Peyer's patch (tissue), 4 donors: Measurements from ENCODE around the gene EFNA5. TPM values are rescaled to one million over a fixed set of nuclear protein-coding genes. Genes with fewer than 3 reads are reported as not detected.

Experiments used
- DNase-seq, 3 donors: peaks; one replicate each; pipeline ENCODE4 v3.0.0-alpha.2; 2017 to 2019
- H3K27ac ChIP-seq, 4 donors: fragments of 200-600 bp; sonication (generic); one replicate each; pipeline ENCODE4 v1.5.1; 2016 to 2019
- H3K27me3 ChIP-seq, 2 donors: fragments of 200-600 bp; sonication (generic); one replicate each; pipeline ENCODE4 v1.5.1; 2019
- H3K36me3 ChIP-seq, 3 donors: fragments of 200-600 bp; sonication (generic); one replicate each; pipeline ENCODE4 v1.5.1; 2016 to 2019
- H3K4me1 ChIP-seq, 4 donors: fragments of 200-600 bp; sonication (generic); one replicate each; pipeline ENCODE4 v1.5.1; 2016 to 2019
- H3K4me3 ChIP-seq, 4 donors: fragments of 200-600 bp; sonication (generic); 1 replicate in 3 of 4; 2 replicates in 1 of 4; pipeline ENCODE4 v1.5.1; 2016 to 2019; ENCODE audit warnings: mild to moderate bottlenecking in 1 of 4
- H3K9me3 ChIP-seq, 4 donors: fragments of 200-600 bp; sonication (generic); one replicate each; pipeline ENCODE4 v1.5.1; 2016 to 2019; ENCODE audit warnings: mild to moderate bottlenecking in 1 of 4
- POLR2A ChIP-seq, 2 donors: fragments of 450-650 bp; IDR thresholded peaks; one replicate each; pipeline ENCODE4 v1.5.1; 2017; ENCODE audit warnings: antibody characterized with exemption in 2 of 2, mild to moderate bottlenecking in 2 of 2, moderate library complexity in 2 of 2
- total RNA-seq, 4 donors: library from RNA; depleted of rRNA; stranded (reverse); fragments of >200 nt; gene quantifications; one replicate each; pipeline ENCODE4 v1.1.0, GENCODE V29; 2016
- TF ChIP-seq, protein P1 (sequence below), 6 experiments: fragments of 450-650 bp in 4 of 6; fragments of 200-600 bp in 2 of 6; sonication (generic) in 1 of 6; IDR thresholded peaks; one replicate each; pipeline ENCODE4 v1.5.1; 2017 to 2019; ENCODE audit warnings: antibody characterized with exemption in 6 of 6, mild to moderate bottlenecking in 3 of 6, moderate library complexity in 1 of 6

Gene EFNA5
- total RNA-seq, 4 donors from 2014 or later, result 1.1 to 27.5 (median 1.1) TPM; not detected in 1

DNA sequence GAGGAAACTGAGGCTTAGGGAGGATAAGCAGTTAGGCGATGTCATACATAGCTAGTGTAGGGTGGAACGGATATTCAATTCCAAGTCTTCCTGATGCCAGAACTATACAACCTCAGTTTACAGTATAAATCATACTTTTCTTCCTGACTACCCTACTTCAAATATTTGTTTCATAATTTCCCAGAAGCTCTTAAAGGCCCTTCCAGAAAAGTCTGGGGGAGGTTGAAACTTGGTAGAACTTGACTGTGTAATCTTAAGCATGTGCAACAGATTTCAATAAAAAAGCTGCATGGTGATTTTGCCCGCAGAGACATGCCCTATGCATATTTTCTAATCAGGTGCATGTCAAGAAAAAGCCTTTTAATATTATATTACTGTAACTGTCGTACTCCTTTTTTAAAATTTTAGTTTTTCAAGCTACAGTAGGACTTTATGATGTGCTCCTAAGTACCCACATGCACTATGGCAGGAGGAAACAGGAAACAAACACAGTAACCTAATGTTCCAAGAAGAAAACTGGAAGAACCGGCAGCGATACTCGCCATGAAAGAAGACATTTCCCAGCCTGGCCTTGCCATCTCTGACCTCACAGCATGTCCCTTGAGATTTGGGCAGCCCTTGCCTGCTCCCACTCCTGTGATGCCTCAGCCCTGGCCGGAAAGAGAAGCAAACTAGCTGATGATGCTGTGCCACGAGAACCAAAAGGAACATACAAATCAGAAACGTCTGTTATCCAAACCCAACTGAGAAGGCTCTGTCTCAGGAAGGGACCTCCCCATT lies 266.0 kb downstream of the EFNA5 start:
- no peak for DNase-seq
- Histone ChIP-seq H3K4me1 (no peaks in the 10 kb centered on the region), H3K27me3 (no peaks in the 10 kb centered on the region), H3K9me3 (no peaks in the 10 kb centered on the region), H3K4me3 (no peak overlapping the region), H3K36me3 (no peaks in the 10 kb centered on the region), H3K27ac (no peak overlapping the region)
- no peak for TF ChIP-seq POLR2A (IDR thresholded peaks at IDR 0.05)
- TF ChIP-seq, protein P1, sequence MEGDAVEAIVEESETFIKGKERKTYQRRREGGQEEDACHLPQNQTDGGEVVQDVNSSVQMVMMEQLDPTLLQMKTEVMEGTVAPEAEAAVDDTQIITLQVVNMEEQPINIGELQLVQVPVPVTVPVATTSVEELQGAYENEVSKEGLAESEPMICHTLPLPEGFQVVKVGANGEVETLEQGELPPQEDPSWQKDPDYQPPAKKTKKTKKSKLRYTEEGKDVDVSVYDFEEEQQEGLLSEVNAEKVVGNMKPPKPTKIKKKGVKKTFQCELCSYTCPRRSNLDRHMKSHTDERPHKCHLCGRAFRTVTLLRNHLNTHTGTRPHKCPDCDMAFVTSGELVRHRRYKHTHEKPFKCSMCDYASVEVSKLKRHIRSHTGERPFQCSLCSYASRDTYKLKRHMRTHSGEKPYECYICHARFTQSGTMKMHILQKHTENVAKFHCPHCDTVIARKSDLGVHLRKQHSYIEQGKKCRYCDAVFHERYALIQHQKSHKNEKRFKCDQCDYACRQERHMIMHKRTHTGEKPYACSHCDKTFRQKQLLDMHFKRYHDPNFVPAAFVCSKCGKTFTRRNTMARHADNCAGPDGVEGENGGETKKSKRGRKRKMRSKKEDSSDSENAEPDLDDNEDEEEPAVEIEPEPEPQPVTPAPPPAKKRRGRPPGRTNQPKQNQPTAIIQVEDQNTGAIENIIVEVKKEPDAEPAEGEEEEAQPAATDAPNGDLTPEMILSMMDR (IDR thresholded peaks at IDR 0.05), result no peak

DNA sequence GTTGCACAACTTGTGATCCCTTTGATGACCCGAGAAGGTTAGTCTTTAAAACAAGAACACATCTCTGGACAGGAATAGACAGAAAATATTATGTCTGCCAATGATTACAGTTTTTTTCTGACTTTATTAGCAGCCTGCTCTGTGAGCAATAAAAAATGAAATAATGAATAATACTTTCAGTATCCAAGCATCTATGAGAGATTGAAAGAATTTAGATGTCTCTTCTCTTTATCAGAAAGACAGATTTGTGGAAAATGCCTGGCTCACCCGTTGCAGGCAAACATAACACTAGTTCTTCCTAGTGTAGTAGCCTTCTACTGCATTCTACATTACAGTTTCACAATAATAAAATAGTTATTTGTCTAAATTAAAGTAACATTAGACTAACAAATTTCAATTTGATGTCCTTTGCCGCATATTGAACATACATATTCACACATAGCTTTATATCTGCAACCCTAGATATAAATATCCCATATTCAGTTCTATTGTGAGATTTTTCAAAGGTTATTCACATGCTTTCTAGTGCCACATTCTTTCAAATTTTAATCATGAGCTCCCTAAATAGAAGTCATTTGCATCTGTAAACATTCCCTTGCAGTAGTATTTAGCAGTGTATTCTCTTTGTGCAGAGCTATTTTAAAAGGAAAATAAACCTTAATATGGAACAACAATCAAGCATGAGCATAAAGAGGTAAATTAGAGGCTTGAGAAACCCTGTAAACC lies 267.3 kb downstream of the EFNA5 start:
- H3K9me3 ChIP-seq, result no peaks in the 10 kb centered on the region
- DNase-seq, result no peak
- no peaks in the 10 kb centered on the region for H3K27me3 ChIP-seq
- H3K36me3 ChIP-seq, result no peaks in the 10 kb centered on the region
- H3K4me3 ChIP-seq, result no peak overlapping the region
- no peak overlapping the region for H3K27ac ChIP-seq
- H3K4me1 ChIP-seq, result no peaks in the 10 kb centered on the region
- TF ChIP-seq, protein P1 (IDR thresholded peaks at IDR 0.05), result no peak
- no peak for TF ChIP-seq POLR2A (IDR thresholded peaks at IDR 0.05)

DNA sequence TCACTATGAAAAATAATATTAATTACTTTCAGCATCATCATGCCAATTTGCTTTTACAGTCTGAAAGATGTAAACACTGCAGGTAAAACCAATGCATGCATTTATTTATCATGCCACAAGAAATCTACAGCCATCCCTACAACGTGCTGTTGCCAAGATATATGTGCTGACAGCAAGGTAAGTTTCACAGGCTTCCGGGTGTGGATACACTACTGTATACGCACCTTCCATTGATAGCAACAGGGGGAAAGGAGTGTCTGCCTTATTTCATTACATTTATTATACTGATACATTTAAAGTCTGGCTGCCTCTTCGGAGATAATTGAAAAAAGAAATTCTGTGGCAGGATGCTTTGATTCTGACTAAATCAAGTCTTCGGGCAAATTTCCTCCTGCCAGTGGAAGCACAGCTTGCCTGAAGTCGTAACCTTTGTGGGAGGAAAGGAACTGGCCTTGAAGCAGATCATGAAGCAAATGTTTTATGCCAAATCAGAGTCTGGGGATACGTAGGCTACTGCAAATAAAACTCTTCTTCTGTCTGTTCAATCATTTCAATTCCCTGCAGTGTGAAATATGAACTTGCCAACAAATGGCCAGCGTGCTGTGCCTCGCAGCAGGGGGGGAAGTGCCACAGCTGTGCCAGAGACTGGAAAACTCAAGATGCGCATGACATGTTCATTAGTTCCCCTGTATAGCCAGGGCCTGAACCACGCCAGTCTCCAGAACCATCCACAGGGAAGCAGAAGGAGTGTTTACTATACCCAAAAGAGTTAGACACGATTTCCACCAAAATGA lies 268.1 kb downstream of the EFNA5 start:
- TF ChIP-seq POLR2A (IDR thresholded peaks at IDR 0.05), result no peak
- TF ChIP-seq, protein P1 (IDR thresholded peaks at IDR 0.05), result no peak
- Histone ChIP-seq H3K27ac (no peak overlapping the region), H3K9me3 (no peaks in the 10 kb centered on the region), H3K27me3 (no peaks in the 10 kb centered on the region), H3K4me1 (no peaks in the 10 kb centered on the region), H3K4me3 (no peak overlapping the region), H3K36me3 (no peaks in the 10 kb centered on the region)
- DNase-seq, result no peak

DNA sequence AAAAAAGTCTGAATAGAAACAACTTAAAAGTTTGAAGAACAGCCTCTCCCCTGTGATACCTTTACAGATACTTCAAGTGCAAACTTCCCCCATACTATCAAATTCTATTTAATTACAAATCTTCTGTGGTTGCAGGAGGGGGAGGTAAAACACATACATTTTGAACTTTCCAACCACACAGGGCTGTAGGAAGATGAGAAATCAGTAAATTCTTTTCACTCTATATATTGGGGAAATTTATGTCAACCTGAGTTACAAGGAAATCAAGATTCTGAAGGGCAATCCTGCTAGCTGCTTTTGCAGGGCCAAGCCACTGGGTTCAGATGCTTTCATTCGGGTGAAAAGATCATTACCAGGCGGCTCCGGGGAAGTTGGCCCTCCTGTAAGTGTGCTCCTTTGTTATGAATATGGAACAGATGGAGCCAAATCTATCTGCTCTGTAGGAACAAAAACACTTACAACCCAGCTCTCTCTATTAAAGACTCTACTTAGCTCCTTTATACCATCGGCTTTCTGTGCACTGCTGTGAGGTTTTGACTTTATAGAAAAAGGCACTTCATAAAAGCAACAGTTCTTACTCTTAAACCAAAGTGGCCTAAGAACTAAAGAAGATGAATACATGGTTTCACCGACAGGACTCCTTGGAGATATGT lies 269.1 kb downstream of the EFNA5 start:
- Histone ChIP-seq H3K27me3 (no peaks in the 10 kb centered on the region), H3K4me3 (no peak overlapping the region), H3K4me1 (no peaks in the 10 kb centered on the region), H3K27ac (no peak overlapping the region), H3K9me3 (no peaks in the 10 kb centered on the region), H3K36me3 (no peaks in the 10 kb centered on the region)
- TF ChIP-seq, protein P1 (IDR thresholded peaks at IDR 0.05), result no peak
- TF ChIP-seq POLR2A (IDR thresholded peaks at IDR 0.05), result no peak
- DNase-seq, result no peak

DNA sequence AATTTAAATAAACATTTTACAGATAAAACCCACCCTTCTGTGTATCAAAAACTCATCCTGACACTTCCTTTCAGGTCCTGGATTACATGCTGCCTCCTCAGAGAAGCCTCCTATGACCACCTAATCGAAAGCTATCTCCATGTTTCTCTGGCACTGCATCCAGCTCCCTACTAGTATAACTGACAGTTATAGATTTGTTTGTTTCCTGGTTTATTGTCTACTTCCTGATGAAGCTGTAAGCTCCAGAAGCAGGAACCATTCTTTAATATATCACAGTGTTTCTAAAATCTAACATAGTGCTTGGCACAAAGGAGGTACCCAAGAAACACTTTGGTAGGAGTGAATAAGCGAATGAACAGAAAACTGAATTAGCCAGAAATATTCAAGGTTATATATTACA lies 270.4 kb downstream of the EFNA5 start:
- Histone ChIP-seq H3K27ac (no peak overlapping the region), H3K9me3 (no peaks in the 10 kb centered on the region), H3K4me1 (no peaks in the 10 kb centered on the region), H3K4me3 (no peak overlapping the region), H3K27me3 (no peaks in the 10 kb centered on the region), H3K36me3 (no peaks in the 10 kb centered on the region)
- TF ChIP-seq, protein P1 (IDR thresholded peaks at IDR 0.05), result no peak
- no peak for TF ChIP-seq POLR2A (IDR thresholded peaks at IDR 0.05)
- DNase-seq, result no peak
